A204.1 (cell line): ENCODE results near the gene WBP4.

ENCODE experiments used
- FAIRE-seq: peaks from 2 replicates; lab custom pipeline; 2012; peaks lifted over from hg19 to GRCh38; lab: Jason Lieb, UNC

Gene WBP4

GRCh38 chr13:41049480-41050440, 11.5 kb upstream of the WBP4 start:
- FAIRE-seq: no peak

GRCh38 chr13:41052441-41052840, 8.9 kb upstream of the WBP4 start:
- FAIRE-seq: no peak

- FAIRE-seq: no peak
Measured at GRCh38 chr13:41053384-41053826, 7.9 kb upstream of the WBP4 start.

GRCh38 chr13:41054212-41054877, 7.0 kb upstream of the WBP4 start:
- FAIRE-seq: peak; percentile 89

- FAIRE-seq: no peak
Measured at GRCh38 chr13:41054919-41055619, 6.2 kb upstream of the WBP4 start.

GRCh38 chr13:41056194-41056593, 5.1 kb upstream of the WBP4 start:
- FAIRE-seq: no peak

- FAIRE-seq: no peak
Measured at GRCh38 chr13:41056826-41057711, 4.2 kb upstream of the WBP4 start.

GRCh38 chr13:41058295-41059070, 2.8 kb upstream of the WBP4 start:
- no peak for FAIRE-seq

- no peak for FAIRE-seq
Measured at GRCh38 chr13:41059456-41060081, 1.7 kb upstream of the WBP4 start.

- FAIRE-seq: no peak
Measured at GRCh38 chr13:41060082-41060723, 1.1 kb upstream of the WBP4 start.

GRCh38 chr13:41060724-41061074, 610 bp upstream of the WBP4 start:
- FAIRE-seq: no peak

GRCh38 chr13:41061914-41062837, 867 bp downstream of the WBP4 start:
- no peak for FAIRE-seq

GRCh38 chr13:41064493-41064892, 3.2 kb downstream of the WBP4 start:
- no peak for FAIRE-seq

- FAIRE-seq: no peak
Measured at GRCh38 chr13:41065078-41065477, 3.8 kb downstream of the WBP4 start.

- FAIRE-seq: no peak
Measured at GRCh38 chr13:41074523-41074922, 13.2 kb downstream of the WBP4 start.

- peak; percentile 83 for FAIRE-seq
Measured at GRCh38 chr13:41075034-41075433, 13.7 kb downstream of the WBP4 start.

- no peak for FAIRE-seq
Measured at GRCh38 chr13:41075485-41075884, 14.2 kb downstream of the WBP4 start.

GRCh38 chr13:41077475-41077874, 16.2 kb downstream of the WBP4 start:
- no peak for FAIRE-seq

- no peak for FAIRE-seq
Measured at GRCh38 chr13:41079725-41080124, 18.4 kb downstream of the WBP4 start.
